K562 (cell line): ENCODE results near the gene BSPRY. TPM values are rescaled to one million over a fixed set of nuclear protein-coding genes. Genes with fewer than 3 reads are reported as not detected.

Experiments used
- ATAC-seq: fragments of 200-7000 bp; cut with Tn5 transposase; 3 replicates; pipeline ENCODE4 v1.9.1; 2020; ENCODE audit warnings: moderate library complexity
- BruUV-seq: library from RNA; stranded (reverse); fragments of 400-500 nt; replicated peaks from 2 replicates; lab custom pipeline; 2021; lab: Mats Ljungman, UMichigan
- CTCF ChIA-PET: fragments of 300-600 bp; formaldehyde crosslinking; extraction: SDS; loops from one replicate; lab custom pipeline; 2021; ENCODE audit warnings: low intra/inter-chr PET ratio; lab: Yijun Ruan, JAX
- POLR2A ChIA-PET: fragments of 300-600, 350-650 bp; sonication (Branson Sonifier 250); formaldehyde crosslinking; extraction: SDS; loops from one replicate; lab custom pipeline; 2021; ENCODE audit warnings: antibody characterized with exemption, inconsistent platforms; lab: Yijun Ruan, JAX
- DNase-seq, 4 experiments: peaks; one replicate each; pipeline versions ENCODE4 v3.0.0 to v3.0.0-alpha.2; 2011 to 2018; ENCODE audit warnings: low spot score in 3 of 4, mixed read lengths in 3 of 4; ENCODE audit errors: extremely low read depth in 1 of 4
- FAIRE-seq: peaks from 2 replicates; lab custom pipeline; 2011; peaks lifted over from hg19 to GRCh38; lab: Jason Lieb, UNC
- H2AFZ ChIP-seq: 2 replicates; pipeline ENCODE4 v1.6.0; 2011; ENCODE audit warnings: low read depth, low read length, control low read depth, inconsistent platforms
- H3K27ac ChIP-seq: fragments of 200-600 bp; 3 replicates; pipeline ENCODE4 v1.8.0; 2011; ENCODE audit warnings: low read depth, mild to moderate bottlenecking, control low read depth, inconsistent platforms, low read length, moderate library complexity, mixed read lengths; ENCODE audit errors: extremely low read depth
- H3K27me3 ChIP-seq, 2 experiments: fragments of 300-600 bp in 1 of 2; 2 replicates in 1 of 2; 3 replicates in 1 of 2; pipeline versions ENCODE4 v1.6.0 to v1.8.0; 2011; ENCODE audit warnings: inconsistent platforms in 2 of 2, low read length in 2 of 2, mild to moderate bottlenecking in 1 of 2, mixed read lengths in 1 of 2, moderate library complexity in 1 of 2; ENCODE audit not compliant: control insufficient read depth in 2 of 2, insufficient read depth in 2 of 2
- H3K36me3 ChIP-seq: fragments of 300-600 bp; 3 replicates; pipeline ENCODE4 v1.8.0; 2011; ENCODE audit warnings: mild to moderate bottlenecking, low read length, inconsistent platforms; ENCODE audit not compliant: control insufficient read depth, insufficient read depth
- H3K4me1 ChIP-seq, 2 experiments: fragments of 200-600 bp in 1 of 2; replicated peaks in 1 of 2; 2 replicates in 1 of 2; 3 replicates in 1 of 2; pipeline versions ENCODE4 v1.5.1 to v1.8.0; 2011; ENCODE audit warnings: inconsistent platforms in 2 of 2, low read length in 2 of 2, mild to moderate bottlenecking in 1 of 2, mixed read lengths in 1 of 2, moderate library complexity in 1 of 2; ENCODE audit not compliant: control insufficient read depth in 2 of 2, insufficient read depth in 2 of 2
- H3K4me2 ChIP-seq: 2 replicates; pipeline ENCODE4 v1.6.1; 2011; ENCODE audit warnings: low read length, control low read depth, inconsistent platforms, mixed read lengths; ENCODE audit not compliant: insufficient read depth
- H3K4me3 ChIP-seq: fragments of 200-600 bp; sonication (generic), shearing (Covaris generic); 2 replicates; pipeline ENCODE4 v1.5.1; 2016; ENCODE audit warnings: control low read depth, inconsistent platforms
- H3K79me2 ChIP-seq: fragments of 200-600 bp; 3 replicates; pipeline ENCODE4 v1.8.0; 2011; ENCODE audit warnings: low read length, inconsistent platforms; ENCODE audit not compliant: control insufficient read depth, insufficient read depth
- H3K9ac ChIP-seq, 2 experiments: 2 replicates each; pipeline versions ENCODE4 v1.6.0 to v1.6.1; 2011; ENCODE audit warnings: low read depth in 2 of 2, low read length in 2 of 2, control low read depth in 1 of 2, inconsistent platforms in 1 of 2, mild to moderate bottlenecking in 1 of 2, mixed read lengths in 1 of 2; ENCODE audit not compliant: insufficient read depth in 1 of 2
- H3K9me1 ChIP-seq: one replicate; pipeline ENCODE4 v1.6.0; 2011; ENCODE audit warnings: inconsistent platforms, mild to moderate bottlenecking, low read length, moderate library complexity; ENCODE audit not compliant: control insufficient read depth, insufficient read depth
- H3K9me3 ChIP-seq: replicated peaks from 2 replicates; pipeline ENCODE4 v1.5.1; 2011; ENCODE audit warnings: low read depth, low read length, inconsistent platforms; ENCODE audit not compliant: control insufficient read depth, insufficient read depth
- H4K20me1 ChIP-seq: replicated peaks from 2 replicates; pipeline ENCODE4 v1.6.1; 2011; ENCODE audit warnings: low read length, inconsistent platforms, mixed read lengths; ENCODE audit not compliant: control insufficient read depth, insufficient read depth
- BCL6 ChIP-seq: fragments of 250-450 bp; sonication (Bioruptor Pico); IDR thresholded peaks from 2 replicates; pipeline ENCODE4 v1.4.0; 2020
- CCNT2 ChIP-seq: IDR thresholded peaks from 2 replicates; pipeline ENCODE4 v1.6.1; 2011; ENCODE audit warnings: borderline replicate concordance, low read depth, mild to moderate bottlenecking, moderate library complexity, mixed read lengths, low read length; ENCODE audit not compliant: insufficient read length; ENCODE audit errors: extremely low read depth
- MYNN ChIP-seq, 2 experiments: sonication (generic); formaldehyde crosslinking in 1 of 2; IDR thresholded peaks; 2 replicates each; pipeline versions ENCODE4 v1.5.0 to v1.6.1; 2016 to 2020; ENCODE audit warnings: antibody characterized with exemption in 1 of 2, missing genetic modification reagents in 1 of 2
- ZNF431 ChIP-seq: sonication (generic); formaldehyde crosslinking; IDR thresholded peaks from 2 replicates; pipeline ENCODE4 v1.8.0; 2022; ENCODE audit warnings: mild to moderate bottlenecking, missing genetic modification reagents
- WGBS: fragments of 100-300 bp; shearing (Covaris generic); methylation state at CpG from one replicate; pipeline ENCODE4 v1.1.6; 2016; ENCODE audit warnings: low coverage, mixed read lengths; ENCODE audit not compliant: insufficient coverage; ENCODE audit errors: missing lambda C conversion rate; 5-methylcytosine and 5-hydroxymethylcytosine counted together
- in situ Hi-C: fragments of 300-500 bp; cut with MboI; formaldehyde crosslinking; loops from 4 replicates; pipeline ENCODE4 v1.15.0; 2018; ENCODE audit warnings: inconsistent platforms, mixed read lengths
- intact Hi-C: fragments of 100-400 bp; cut with micrococcal nuclease; formaldehyde crosslinking; loops from 2 replicates; pipeline ENCODE4 v1.14.2; 2022
- polyA plus RNA-seq, 8 experiments: library from polyadenylated mRNA; depleted of rRNA in 4 of 8; stranded (reverse) in 5 of 8; unstranded in 3 of 8; fragments of >200 nt; fragmentation: Nextera tagmentation in 2 of 8; fragmentation: Illumina TruSeq in 1 of 8; extraction: Ambion mirVana in 2 of 8; extraction: Trizol in 1 of 8; gene quantifications; 2 replicates each; pipeline versions ENCODE4 v1.2.1 to v1.2.3, GENCODE V29; 2011 to 2014; ENCODE audit warnings: inconsistent platforms in 1 of 8, missing spikeins in 1 of 8
- total RNA-seq, 7 experiments: library from RNA; depleted of rRNA in 6 of 7; stranded (reverse); fragments of >200 nt in 6 of 7; fragmentation: Illumina TruSeq in 2 of 7; extraction: Trizol in 2 of 7; gene quantifications; 2 replicates each; pipeline versions ENCODE4 v1.2.1 to v1.2.3, GENCODE V29; 2011 to 2021; ENCODE audit warnings: low replicate concordance in 1 of 7

BSPRY gene
- total and polyA plus RNA-seq, 9 of the 15 experiments (the other 6 are each of a cell fraction or from before 2014, with no cell fraction given), result 0.07 to 0.67 (median 0.18) TPM

DNA sequence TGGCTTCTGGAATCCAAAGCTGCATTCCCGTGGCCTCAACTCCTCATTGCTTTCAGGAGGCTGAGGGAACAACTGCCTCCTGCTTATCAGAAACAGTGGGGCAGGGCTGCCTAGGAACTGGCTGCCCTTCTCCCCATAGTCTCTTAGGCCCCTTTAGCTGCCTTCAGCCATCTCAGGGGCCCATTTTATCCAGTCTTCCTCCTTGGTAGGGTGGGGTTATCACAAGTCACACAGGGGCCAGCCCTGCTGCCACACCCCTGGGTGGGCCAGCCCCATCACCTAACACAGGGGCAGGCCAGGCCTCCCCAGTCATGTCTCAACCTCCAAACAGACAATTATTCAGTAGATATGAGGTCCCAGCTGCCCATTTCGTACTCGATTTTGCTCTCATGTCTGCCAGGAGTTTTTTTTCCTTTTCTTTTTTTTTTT lies 47.9 kb downstream of the BSPRY start (continued):
- TF ChIP-seq CCNT2 (no peak), ZNF431 (CRISPR knock-in tag) (no peak)

DNA sequence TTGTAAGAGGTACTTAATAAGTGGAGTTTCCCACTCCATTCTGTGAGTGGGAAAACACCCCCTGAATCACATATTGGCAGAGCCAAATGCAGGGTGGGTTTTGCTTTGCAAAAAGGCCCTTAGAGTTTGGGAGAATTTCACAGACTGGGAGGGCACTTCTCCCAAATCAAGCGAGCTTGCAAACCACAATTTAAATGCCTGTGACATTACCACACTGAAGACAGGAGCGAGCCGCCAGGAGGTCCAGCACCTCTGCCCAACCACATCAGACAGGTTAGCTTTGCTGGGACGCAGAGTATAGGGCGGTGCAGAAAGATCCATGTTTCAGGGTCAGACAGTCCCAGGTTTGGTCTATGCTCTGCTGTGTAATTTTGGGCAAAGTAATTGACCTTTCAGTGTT lies 49.5 kb downstream of the BSPRY start:
- H3K4me2 ChIP-seq, result no peak overlapping the region
- H2AFZ ChIP-seq, result no peak overlapping the region
- H3K36me3 ChIP-seq, result no peaks in the 10 kb centered on the region
- ATAC-seq (no peak), DNase-seq (no peak), FAIRE-seq (no peak)
- WGBS, result 73% methylated on average over 4 of the region's 5 CpGs
- no peaks in the 10 kb centered on the region for H3K79me2 ChIP-seq
- 0 out of 2 replicates have a peak, but pooled peaks cover 3% of the 10 kb centered on the region for H4K20me1 ChIP-seq
- TF ChIP-seq MYNN (IDR thresholded peaks at IDR 0.05) (no peak), MYNN (CRISPR knock-in tag; IDR thresholded peaks at IDR 0.05) (no peak), BCL6 (CRISPR knock-in tag) (no peak)
- ChIA-PET CTCF (no interaction called here), POLR2A (interaction anchor here (0.6 to 4.5 kb wide), 8 partner anchors 8 to 154 kb away, joined by 3 to 43 read pairs (median 3); partner anchors contain the start of genes C9orf43 and POLE3)
- in situ Hi-C loops, result no loop called here
- H3K27me3 ChIP-seq, result no peaks in the 10 kb centered on the region
- intact Hi-C loops, result no loop called here
- H3K9me1 ChIP-seq, result no peaks in the 10 kb centered on the region
- H3K27ac ChIP-seq, result no peak overlapping the region
- H3K9me3 ChIP-seq, result no peaks in the 10 kb centered on the region
- no peak overlapping the region for H3K4me3 ChIP-seq
- peaks cover 22 to 42% of the 10 kb centered on the region in 2 experiments; a peak in 4 of 5 replicates for H3K4me1 ChIP-seq
- no TSS peak for BruUV-seq
- no peak overlapping the region for H3K9ac ChIP-seq
